ENCODE data around the gene GGT6.

DNA sequence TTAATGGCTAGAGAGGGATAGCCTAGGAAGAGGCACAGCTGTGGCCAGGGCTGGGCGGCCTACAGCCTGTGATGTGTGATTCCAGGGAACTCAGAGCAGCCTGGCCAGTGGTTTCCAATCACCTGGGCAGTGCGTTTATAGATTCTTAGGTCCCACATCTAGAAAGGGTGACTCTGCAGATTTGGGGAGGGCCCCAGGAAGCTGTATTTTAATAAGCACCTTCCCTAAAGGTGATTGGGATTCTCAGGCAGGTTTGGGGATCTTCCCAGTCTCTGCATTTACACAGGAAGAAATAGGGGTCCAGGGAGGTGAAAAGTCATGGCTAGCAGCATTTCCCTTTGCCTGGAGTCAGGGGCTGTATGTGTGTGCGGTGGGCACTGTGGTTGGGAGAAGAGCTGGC lies 52.2 kb downstream of the GGT6 start:
- TF ChIP-seq POLR2A (IDR thresholded peaks at IDR 0.05; ENCODE audit: insufficient read depth in 1 of 2, low read depth in 2 of 2, low read length in 2 of 2) (no peak), ZNF777 (CRISPR knock-in tag; IDR thresholded peaks at IDR 0.05) (no peak), SP1 (IDR thresholded peaks at IDR 0.05) (no peak), SP1 (CRISPR knock-in tag; IDR thresholded peaks at IDR 0.05) (no peak), SMC3 (IDR thresholded peaks at IDR 0.05; ENCODE audit: low read length) (no peak), ZNF274 (CRISPR knock-in tag; IDR thresholded peaks at IDR 0.05) (no peak), MED1 (CRISPR knock-in tag; IDR thresholded peaks at IDR 0.05) (no peak), MATR3 (CRISPR knock-in tag; IDR thresholded peaks at IDR 0.05) (no peak), POLR2AphosphoS5 (IDR thresholded peaks at IDR 0.05; ENCODE audit: low read depth, low read length) (no peak), EHMT2 (IDR thresholded peaks at IDR 0.05; ENCODE audit: borderline replicate concordance, low read depth, low read length) (no peak)
- TF ChIP-seq, protein P1, sequence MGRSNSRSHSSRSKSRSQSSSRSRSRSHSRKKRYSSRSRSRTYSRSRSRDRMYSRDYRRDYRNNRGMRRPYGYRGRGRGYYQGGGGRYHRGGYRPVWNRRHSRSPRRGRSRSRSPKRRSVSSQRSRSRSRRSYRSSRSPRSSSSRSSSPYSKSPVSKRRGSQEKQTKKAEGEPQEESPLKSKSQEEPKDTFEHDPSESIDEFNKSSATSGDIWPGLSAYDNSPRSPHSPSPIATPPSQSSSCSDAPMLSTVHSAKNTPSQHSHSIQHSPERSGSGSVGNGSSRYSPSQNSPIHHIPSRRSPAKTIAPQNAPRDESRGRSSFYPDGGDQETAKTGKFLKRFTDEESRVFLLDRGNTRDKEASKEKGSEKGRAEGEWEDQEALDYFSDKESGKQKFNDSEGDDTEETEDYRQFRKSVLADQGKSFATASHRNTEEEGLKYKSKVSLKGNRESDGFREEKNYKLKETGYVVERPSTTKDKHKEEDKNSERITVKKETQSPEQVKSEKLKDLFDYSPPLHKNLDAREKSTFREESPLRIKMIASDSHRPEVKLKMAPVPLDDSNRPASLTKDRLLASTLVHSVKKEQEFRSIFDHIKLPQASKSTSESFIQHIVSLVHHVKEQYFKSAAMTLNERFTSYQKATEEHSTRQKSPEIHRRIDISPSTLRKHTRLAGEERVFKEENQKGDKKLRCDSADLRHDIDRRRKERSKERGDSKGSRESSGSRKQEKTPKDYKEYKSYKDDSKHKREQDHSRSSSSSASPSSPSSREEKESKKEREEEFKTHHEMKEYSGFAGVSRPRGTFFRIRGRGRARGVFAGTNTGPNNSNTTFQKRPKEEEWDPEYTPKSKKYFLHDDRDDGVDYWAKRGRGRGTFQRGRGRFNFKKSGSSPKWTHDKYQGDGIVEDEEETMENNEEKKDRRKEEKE (IDR thresholded peaks at IDR 0.05) = no peak
- TF ChIP-seq, protein P2, sequence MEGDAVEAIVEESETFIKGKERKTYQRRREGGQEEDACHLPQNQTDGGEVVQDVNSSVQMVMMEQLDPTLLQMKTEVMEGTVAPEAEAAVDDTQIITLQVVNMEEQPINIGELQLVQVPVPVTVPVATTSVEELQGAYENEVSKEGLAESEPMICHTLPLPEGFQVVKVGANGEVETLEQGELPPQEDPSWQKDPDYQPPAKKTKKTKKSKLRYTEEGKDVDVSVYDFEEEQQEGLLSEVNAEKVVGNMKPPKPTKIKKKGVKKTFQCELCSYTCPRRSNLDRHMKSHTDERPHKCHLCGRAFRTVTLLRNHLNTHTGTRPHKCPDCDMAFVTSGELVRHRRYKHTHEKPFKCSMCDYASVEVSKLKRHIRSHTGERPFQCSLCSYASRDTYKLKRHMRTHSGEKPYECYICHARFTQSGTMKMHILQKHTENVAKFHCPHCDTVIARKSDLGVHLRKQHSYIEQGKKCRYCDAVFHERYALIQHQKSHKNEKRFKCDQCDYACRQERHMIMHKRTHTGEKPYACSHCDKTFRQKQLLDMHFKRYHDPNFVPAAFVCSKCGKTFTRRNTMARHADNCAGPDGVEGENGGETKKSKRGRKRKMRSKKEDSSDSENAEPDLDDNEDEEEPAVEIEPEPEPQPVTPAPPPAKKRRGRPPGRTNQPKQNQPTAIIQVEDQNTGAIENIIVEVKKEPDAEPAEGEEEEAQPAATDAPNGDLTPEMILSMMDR (CRISPR knock-in tag; IDR thresholded peaks at IDR 0.05) = no peak
- TF ChIP-seq, protein P3, sequence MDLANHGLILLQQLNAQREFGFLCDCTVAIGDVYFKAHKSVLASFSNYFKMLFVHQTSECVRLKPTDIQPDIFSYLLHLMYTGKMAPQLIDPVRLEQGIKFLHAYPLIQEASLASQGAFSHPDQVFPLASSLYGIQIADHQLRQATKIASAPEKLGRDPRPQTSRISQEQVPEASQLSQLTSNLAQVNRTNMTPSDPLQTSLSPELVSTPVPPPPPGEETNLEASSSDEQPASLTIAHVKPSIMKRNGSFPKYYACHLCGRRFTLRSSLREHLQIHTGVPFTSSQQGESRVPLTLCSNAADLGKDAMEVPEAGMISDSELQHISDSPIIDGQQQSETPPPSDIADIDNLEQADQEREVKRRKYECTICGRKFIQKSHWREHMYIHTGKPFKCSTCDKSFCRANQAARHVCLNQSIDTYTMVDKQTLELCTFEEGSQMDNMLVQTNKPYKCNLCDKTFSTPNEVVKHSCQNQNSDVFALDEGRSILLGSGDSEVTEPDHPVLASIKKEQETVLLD (CRISPR knock-in tag; IDR thresholded peaks at IDR 0.05; ENCODE audit: low read depth) = no peak
- TF ChIP-seq, protein P4, sequence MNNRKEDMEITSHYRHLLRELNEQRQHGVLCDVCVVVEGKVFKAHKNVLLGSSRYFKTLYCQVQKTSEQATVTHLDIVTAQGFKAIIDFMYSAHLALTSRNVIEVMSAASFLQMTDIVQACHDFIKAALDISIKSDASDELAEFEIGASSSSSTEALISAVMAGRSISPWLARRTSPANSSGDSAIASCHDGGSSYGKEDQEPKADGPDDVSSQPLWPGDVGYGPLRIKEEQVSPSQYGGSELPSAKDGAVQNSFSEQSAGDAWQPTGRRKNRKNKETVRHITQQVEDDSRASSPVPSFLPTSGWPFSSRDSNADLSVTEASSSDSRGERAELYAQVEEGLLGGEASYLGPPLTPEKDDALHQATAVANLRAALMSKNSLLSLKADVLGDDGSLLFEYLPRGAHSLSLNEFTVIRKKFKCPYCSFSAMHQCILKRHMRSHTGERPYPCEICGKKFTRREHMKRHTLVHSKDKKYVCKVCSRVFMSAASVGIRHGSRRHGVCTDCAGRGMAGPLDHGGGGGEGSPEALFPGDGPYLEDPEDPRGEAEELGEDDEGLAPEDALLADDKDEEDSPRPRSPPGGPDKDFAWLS (CRISPR knock-in tag; IDR thresholded peaks at IDR 0.05; ENCODE audit: borderline replicate concordance) = no peak
